Natural killer cell treated with Interleukin-12 subunit alpha and Interleukin-12 subunit beta and Interleukin-15 and Interleukin-18, amount 100 ng/mL, for 72 hours (primary cell): ENCODE results near the gene AHNAK2. TPM values are rescaled to one million over a fixed set of nuclear protein-coding genes. Genes with fewer than 3 reads are reported as not detected.

Experiments
- ATAC-seq, 2 donors: fragments of 150-1000 bp; cut with Tn5 transposase in 1 of 2; sonication (Bioruptor Pico), chemical (Tn5 transposase) in 1 of 2; 2 replicates each; pipeline ENCODE4 v1.10.0; 2021
- DNase-seq: peaks from one replicate; pipeline ENCODE4 v3.0.0; 2022; ENCODE audit warnings: low spot score
- H3K27ac Mint-ChIP-seq, 2 donors: 1 replicate in 1 of 2; 2 replicates in 1 of 2; pipeline ENCODE4 v1.8.0; 2022; ENCODE audit warnings: mixed read lengths in 2 of 2, mild to moderate bottlenecking in 1 of 2, moderate library complexity in 1 of 2
- H3K27me3 Mint-ChIP-seq, 2 donors: 1 replicate in 1 of 2; 2 replicates in 1 of 2; pipeline ENCODE4 v1.8.0; 2022; ENCODE audit warnings: mixed read lengths in 2 of 2
- H3K36me3 Mint-ChIP-seq: one replicate; pipeline ENCODE4 v1.8.0; 2022; ENCODE audit warnings: mixed read lengths
- H3K4me1 Mint-ChIP-seq, 2 donors: 1 replicate in 1 of 2; 2 replicates in 1 of 2; pipeline ENCODE4 v1.8.0; 2022; ENCODE audit warnings: low read depth in 2 of 2, mixed read lengths in 2 of 2, mild to moderate bottlenecking in 1 of 2
- H3K4me3 Mint-ChIP-seq: one replicate; pipeline ENCODE4 v1.8.0; 2022; ENCODE audit warnings: mixed read lengths
- H3K9me3 Mint-ChIP-seq: 2 replicates; pipeline ENCODE4 v1.8.0; 2022; ENCODE audit warnings: mixed read lengths
- total RNA-seq, 2 donors: library from RNA; stranded (reverse); gene quantifications; one replicate each; pipeline ENCODE4 v1.2.3, GENCODE V29; 2022

The AHNAK2 gene
- total RNA-seq, 2 donors from 2014 or later, result not detected

GRCh38 chr14:105005929-105006830 lies 28.0 kb upstream of the AHNAK2 start:
- no peaks in the 10 kb centered on the region for H3K9me3 Mint-ChIP-seq
- no peaks in the 10 kb centered on the region for H3K27me3 Mint-ChIP-seq
- no peak overlapping the region for H3K4me3 Mint-ChIP-seq
- H3K36me3 Mint-ChIP-seq, result no peaks in the 10 kb centered on the region
- no peak for DNase-seq
- no peak overlapping the region for H3K27ac Mint-ChIP-seq
- peak; percentile 12 to 53 for ATAC-seq
- H3K4me1 Mint-ChIP-seq, result no peaks in the 10 kb centered on the region

DNA sequence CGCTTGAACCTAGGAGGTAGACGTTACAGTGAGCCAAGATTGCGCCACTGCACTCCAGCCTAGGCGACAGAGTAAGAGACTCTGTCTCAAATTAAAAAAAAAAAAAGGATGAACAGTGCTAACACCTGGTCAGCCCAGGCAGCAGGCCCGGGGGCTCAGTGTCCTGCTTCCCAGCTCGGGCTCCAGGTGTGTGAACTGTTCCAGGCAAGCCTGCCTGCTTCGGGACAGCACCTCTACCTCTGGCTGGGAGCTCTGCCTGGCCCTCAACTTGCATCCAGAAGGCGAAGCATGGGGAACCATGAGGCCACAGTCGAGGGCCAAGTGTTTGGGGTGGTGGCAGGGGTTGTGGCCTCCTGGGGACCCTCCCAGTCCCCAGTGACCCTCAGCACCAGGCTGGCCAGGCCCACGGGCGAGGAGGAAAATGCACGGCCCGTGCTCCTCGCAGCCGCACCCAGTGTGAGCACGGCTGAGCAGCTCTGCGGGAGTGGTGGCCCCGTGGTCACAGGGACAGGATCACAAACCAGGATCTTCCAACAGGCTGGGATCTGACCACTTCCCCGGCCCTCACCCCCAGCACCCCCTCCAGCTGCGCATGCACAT lies 27.3 kb upstream of the AHNAK2 start:
- H3K27ac Mint-ChIP-seq, result no peak overlapping the region
- H3K9me3 Mint-ChIP-seq, result no peaks in the 10 kb centered on the region
- no peak overlapping the region for H3K4me3 Mint-ChIP-seq
- no peaks in the 10 kb centered on the region for H3K27me3 Mint-ChIP-seq
- no peaks in the 10 kb centered on the region for H3K36me3 Mint-ChIP-seq
- ATAC-seq (peak in 1 of 2 donors; percentile 15), DNase-seq (no peak)
- no peaks in the 10 kb centered on the region for H3K4me1 Mint-ChIP-seq

DNA sequence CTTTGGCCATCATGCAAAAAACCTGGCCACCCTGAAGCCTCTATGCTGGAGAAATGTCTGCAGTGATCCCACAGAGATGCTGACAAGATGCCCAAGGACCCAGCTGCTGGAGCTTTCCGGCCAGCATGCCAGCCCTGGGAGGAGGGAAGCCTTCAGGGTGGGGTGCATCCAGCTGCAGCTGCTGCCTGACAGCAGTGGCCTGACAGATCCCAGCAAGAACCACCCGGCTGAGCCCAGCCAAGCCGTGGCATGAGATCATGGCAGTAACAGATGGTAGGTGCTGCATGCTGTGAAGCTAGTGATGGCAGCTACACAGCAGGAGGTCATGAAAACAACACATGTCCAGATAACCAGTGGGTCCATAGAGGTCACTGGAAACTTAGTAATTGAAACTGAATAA lies 21.2 kb upstream of the AHNAK2 start:
- no peak overlapping the region for H3K4me3 Mint-ChIP-seq
- H3K27me3 Mint-ChIP-seq, result no peaks in the 10 kb centered on the region
- no peak for DNase-seq
- H3K27ac Mint-ChIP-seq, result no peak overlapping the region
- H3K4me1 Mint-ChIP-seq, result no peaks in the 10 kb centered on the region
- ATAC-seq, result no peak
- H3K36me3 Mint-ChIP-seq, result no peaks in the 10 kb centered on the region
- H3K9me3 Mint-ChIP-seq, result no peaks in the 10 kb centered on the region

GRCh38 chr14:104998801-104999200 lies 20.6 kb upstream of the AHNAK2 start:
- DNase-seq (no peak), ATAC-seq (no peak)
- Mint-ChIP-seq H3K4me1 (peaks cover 0 to 2% of the 10 kb centered on the region in 2 donors), H3K27ac (no peak overlapping the region), H3K36me3 (no peaks in the 10 kb centered on the region), H3K27me3 (no peaks in the 10 kb centered on the region), H3K9me3 (no peaks in the 10 kb centered on the region), H3K4me3 (no peak overlapping the region)

- no peak for ATAC-seq
- H3K4me3 Mint-ChIP-seq, result no peak overlapping the region
- no peak for DNase-seq
- H3K27me3 Mint-ChIP-seq, result no peaks in the 10 kb centered on the region
- no peaks in the 10 kb centered on the region for H3K9me3 Mint-ChIP-seq
- peaks cover 0 to 3% of the 10 kb centered on the region in 2 donors for H3K4me1 Mint-ChIP-seq
- H3K36me3 Mint-ChIP-seq, result no peaks in the 10 kb centered on the region
- H3K27ac Mint-ChIP-seq, result no peak overlapping the region
Measured at GRCh38 chr14:104996483-104996882, 18.3 kb upstream of the AHNAK2 start.

GRCh38 chr14:104996032-104996431 lies 17.9 kb upstream of the AHNAK2 start:
- Mint-ChIP-seq H3K27me3 (no peaks in the 10 kb centered on the region), H3K9me3 (no peaks in the 10 kb centered on the region), H3K36me3 (no peaks in the 10 kb centered on the region), H3K27ac (no peak overlapping the region), H3K4me1 (peaks cover 0 to 3% of the 10 kb centered on the region in 2 donors), H3K4me3 (no peak overlapping the region)
- no peak for DNase-seq
- no peak for ATAC-seq

DNA sequence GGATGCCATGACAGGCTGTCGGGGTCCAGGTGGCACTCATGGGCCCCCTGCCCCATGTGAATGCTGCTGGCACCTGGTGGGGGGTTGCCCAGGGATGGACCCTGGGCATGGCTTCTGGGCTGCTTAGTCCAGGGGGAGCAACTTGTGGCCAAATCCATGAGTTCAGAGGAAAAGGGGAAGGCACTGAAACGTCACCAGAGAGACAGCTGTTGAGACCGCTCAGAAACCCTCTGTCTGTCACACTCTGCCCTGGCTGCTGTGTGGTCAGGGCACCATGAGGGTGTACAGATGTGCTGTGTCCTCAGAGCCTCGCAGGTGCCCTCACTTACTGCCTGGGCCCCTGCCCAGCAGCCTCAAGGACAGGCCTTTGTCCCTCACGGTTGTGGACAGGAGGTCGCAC lies 16.8 kb upstream of the AHNAK2 start:
- Mint-ChIP-seq H3K4me1 (peaks cover 0 to 3% of the 10 kb centered on the region in 2 donors), H3K9me3 (no peaks in the 10 kb centered on the region), H3K4me3 (no peak overlapping the region), H3K36me3 (no peaks in the 10 kb centered on the region), H3K27ac (no peak overlapping the region), H3K27me3 (no peaks in the 10 kb centered on the region)
- DNase-seq, result no peak
- no peak for ATAC-seq

- Mint-ChIP-seq H3K9me3 (no peaks in the 10 kb centered on the region), H3K27ac (no peak overlapping the region), H3K4me3 (no peak overlapping the region), H3K27me3 (no peaks in the 10 kb centered on the region), H3K4me1 (peaks cover 0 to 3% of the 10 kb centered on the region in 2 donors), H3K36me3 (no peaks in the 10 kb centered on the region)
- no peak for DNase-seq
- no peak for ATAC-seq
Measured at GRCh38 chr14:104993808-104994591, 15.8 kb upstream of the AHNAK2 start.

- H3K9me3 Mint-ChIP-seq, result no peaks in the 10 kb centered on the region
- peak overlapping the region in 1 of 2 donors; percentile 60 for H3K27ac Mint-ChIP-seq
- DNase-seq (no peak), ATAC-seq (no peak)
- peaks cover 0 to 3% of the 10 kb centered on the region in 2 donors for H3K4me1 Mint-ChIP-seq
- no peaks in the 10 kb centered on the region for H3K36me3 Mint-ChIP-seq
- no peaks in the 10 kb centered on the region for H3K27me3 Mint-ChIP-seq
- H3K4me3 Mint-ChIP-seq, result no peak overlapping the region
Measured at GRCh38 chr14:104993306-104993705, 15.1 kb upstream of the AHNAK2 start.

DNA sequence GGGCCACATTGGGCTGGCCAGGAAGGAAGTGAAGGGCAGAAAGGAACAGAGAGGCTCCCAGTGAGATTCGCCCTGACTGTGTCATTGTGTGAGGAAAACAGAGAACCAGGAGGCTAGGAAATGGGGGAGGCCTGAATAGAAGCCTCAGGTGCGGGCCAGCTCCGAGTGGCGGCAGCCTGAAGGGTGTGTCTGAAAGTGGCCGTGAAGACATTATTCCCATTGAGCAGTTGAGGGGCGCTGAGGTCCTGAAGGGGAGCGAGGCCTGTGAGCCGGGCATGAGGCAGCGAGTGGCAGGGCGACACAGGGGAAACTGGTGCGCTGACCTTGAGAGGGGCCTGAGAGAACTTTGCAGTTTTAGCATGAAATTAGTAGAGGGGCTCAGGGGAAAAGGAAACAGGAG lies 14.3 kb upstream of the AHNAK2 start:
- Mint-ChIP-seq H3K4me3 (no peak overlapping the region), H3K4me1 (peaks cover 0 to 3% of the 10 kb centered on the region in 2 donors), H3K9me3 (no peaks in the 10 kb centered on the region), H3K27me3 (no peaks in the 10 kb centered on the region), H3K36me3 (no peaks in the 10 kb centered on the region), H3K27ac (peak overlapping the region in 1 of 2 donors; percentile 60)
- ATAC-seq (no peak), DNase-seq (no peak)

GRCh38 chr14:104991896-104992230 lies 13.7 kb upstream of the AHNAK2 start:
- DNase-seq, result no peak
- H3K27ac Mint-ChIP-seq, result peak overlapping the region in 1 of 2 donors; percentile 60
- peaks cover 0 to 4% of the 10 kb centered on the region in 2 donors for H3K27me3 Mint-ChIP-seq
- H3K4me3 Mint-ChIP-seq, result no peak overlapping the region
- peaks cover 0 to 6% of the 10 kb centered on the region in 2 donors for H3K4me1 Mint-ChIP-seq
- H3K36me3 Mint-ChIP-seq, result no peaks in the 10 kb centered on the region
- no peak for ATAC-seq
- H3K9me3 Mint-ChIP-seq, result no peaks in the 10 kb centered on the region

- H3K27ac Mint-ChIP-seq, result no peak overlapping the region
- H3K36me3 Mint-ChIP-seq, result no peaks in the 10 kb centered on the region
- no peak overlapping the region for H3K4me3 Mint-ChIP-seq
- H3K4me1 Mint-ChIP-seq, result peaks cover 0 to 9% of the 10 kb centered on the region in 2 donors
- H3K9me3 Mint-ChIP-seq, result no peaks in the 10 kb centered on the region
- no peak for DNase-seq
- no peak for ATAC-seq
- peaks cover 0 to 4% of the 10 kb centered on the region in 2 donors for H3K27me3 Mint-ChIP-seq
Measured at GRCh38 chr14:104989951-104990303, 11.8 kb upstream of the AHNAK2 start.

DNA sequence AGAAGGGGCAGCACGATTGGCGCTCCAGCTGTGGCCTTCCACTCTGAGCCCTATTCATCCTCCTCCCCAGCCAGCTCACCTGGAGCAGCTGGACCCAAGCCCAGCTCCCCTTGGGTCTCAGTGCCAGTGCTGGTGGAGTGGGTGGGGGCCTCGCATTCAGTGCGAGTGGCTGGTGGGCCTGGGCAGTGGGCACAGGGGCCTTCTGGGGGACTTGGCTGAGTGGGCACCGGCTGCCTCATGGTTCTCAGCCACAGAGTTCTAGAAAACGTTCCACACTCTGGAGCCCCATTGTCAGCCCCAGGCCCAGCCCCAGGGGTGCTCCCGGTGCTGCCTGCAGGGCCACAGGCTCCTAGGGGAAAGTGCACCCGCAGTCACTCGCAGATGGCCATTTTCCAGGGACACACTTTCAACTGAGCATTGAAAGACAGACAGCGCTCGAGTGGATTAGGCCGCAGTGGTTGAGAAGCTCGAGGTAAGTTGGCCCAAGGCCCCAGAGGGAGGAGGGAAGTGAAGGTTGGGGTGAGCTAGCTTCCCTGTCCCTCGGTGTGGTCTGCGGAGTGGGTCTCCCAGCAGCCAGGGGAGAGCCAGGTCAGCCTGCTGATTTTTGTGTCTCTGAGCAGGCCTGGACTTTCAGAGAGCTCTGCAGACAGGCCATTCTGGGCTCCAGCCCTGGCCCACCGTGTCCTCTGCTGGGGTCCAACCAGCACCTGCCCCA lies 11.2 kb upstream of the AHNAK2 start:
- no peak for ATAC-seq
- no peaks in the 10 kb centered on the region for H3K9me3 Mint-ChIP-seq
- H3K27ac Mint-ChIP-seq, result no peak overlapping the region
- DNase-seq, result no peak
- H3K27me3 Mint-ChIP-seq, result peaks cover 0 to 4% of the 10 kb centered on the region in 2 donors
- H3K4me1 Mint-ChIP-seq, result peaks cover 0 to 14% of the 10 kb centered on the region in 2 donors
- H3K36me3 Mint-ChIP-seq, result no peaks in the 10 kb centered on the region
- H3K4me3 Mint-ChIP-seq, result no peak overlapping the region
